OCI-LY1 (cell line): ENCODE results near the gene MCC.

Experiments used
- EZH2 ChIP-seq: fragments of 200-600 bp; sonication (generic), shearing (Covaris generic); IDR thresholded peaks from 2 replicates; pipeline ENCODE4 v1.8.0; 2017; ENCODE audit warnings: borderline replicate concordance, mixed run types, mild to moderate bottlenecking, antibody characterized with exemption, low read length, moderate library complexity, mixed read lengths
- TF ChIP-seq, protein P1 (sequence below): fragments of 200-600 bp; sonication (generic), shearing (Covaris generic); IDR thresholded peaks from 2 replicates; pipeline ENCODE4 v1.5.1; 2017; ENCODE audit warnings: mild to moderate bottlenecking, antibody characterized with exemption, low read length, moderate library complexity, mixed read lengths

DNA sequence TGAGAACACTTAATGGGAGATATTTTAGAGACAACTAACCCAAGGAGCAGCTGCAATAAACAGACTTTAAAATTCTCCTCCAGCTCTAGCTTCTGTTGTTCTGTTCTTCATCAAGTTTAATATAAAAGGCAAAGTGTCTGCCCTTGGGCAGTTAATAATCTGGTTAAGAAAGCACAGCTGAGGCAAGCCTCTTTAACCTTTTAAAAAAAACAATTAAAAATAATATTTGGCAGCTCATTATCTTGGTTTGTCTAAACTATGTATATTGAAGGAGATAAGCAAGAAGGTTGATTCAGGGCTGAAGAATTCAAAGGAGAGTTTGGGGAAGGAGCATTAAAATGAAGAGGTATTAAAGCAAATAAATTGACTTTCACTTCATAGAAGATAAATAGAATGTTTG is 128.8 kb downstream of the MCC start:
- TF ChIP-seq, protein P1, sequence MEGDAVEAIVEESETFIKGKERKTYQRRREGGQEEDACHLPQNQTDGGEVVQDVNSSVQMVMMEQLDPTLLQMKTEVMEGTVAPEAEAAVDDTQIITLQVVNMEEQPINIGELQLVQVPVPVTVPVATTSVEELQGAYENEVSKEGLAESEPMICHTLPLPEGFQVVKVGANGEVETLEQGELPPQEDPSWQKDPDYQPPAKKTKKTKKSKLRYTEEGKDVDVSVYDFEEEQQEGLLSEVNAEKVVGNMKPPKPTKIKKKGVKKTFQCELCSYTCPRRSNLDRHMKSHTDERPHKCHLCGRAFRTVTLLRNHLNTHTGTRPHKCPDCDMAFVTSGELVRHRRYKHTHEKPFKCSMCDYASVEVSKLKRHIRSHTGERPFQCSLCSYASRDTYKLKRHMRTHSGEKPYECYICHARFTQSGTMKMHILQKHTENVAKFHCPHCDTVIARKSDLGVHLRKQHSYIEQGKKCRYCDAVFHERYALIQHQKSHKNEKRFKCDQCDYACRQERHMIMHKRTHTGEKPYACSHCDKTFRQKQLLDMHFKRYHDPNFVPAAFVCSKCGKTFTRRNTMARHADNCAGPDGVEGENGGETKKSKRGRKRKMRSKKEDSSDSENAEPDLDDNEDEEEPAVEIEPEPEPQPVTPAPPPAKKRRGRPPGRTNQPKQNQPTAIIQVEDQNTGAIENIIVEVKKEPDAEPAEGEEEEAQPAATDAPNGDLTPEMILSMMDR: no peak
- no peak for TF ChIP-seq EZH2
